HG03558 (cell line): ENCODE measurements around the gene DPY19L1.
"Not testable (repeated sequence)": the region's sequence is repeated elsewhere in the genome, so short reads cannot be mapped to it uniquely, and the experiment has no call there.

Experiments used
- ATAC-seq: cut with Tn5 transposase; IDR thresholded peaks from one replicate; pipeline ENCODE4 v1.9.1; 2021; ENCODE audit warnings: moderate number of reproducible peaks; ENCODE audit not compliant: unreplicated experiment; ENCODE audit errors: extremely low read depth

DPY19L1 gene

DNA sequence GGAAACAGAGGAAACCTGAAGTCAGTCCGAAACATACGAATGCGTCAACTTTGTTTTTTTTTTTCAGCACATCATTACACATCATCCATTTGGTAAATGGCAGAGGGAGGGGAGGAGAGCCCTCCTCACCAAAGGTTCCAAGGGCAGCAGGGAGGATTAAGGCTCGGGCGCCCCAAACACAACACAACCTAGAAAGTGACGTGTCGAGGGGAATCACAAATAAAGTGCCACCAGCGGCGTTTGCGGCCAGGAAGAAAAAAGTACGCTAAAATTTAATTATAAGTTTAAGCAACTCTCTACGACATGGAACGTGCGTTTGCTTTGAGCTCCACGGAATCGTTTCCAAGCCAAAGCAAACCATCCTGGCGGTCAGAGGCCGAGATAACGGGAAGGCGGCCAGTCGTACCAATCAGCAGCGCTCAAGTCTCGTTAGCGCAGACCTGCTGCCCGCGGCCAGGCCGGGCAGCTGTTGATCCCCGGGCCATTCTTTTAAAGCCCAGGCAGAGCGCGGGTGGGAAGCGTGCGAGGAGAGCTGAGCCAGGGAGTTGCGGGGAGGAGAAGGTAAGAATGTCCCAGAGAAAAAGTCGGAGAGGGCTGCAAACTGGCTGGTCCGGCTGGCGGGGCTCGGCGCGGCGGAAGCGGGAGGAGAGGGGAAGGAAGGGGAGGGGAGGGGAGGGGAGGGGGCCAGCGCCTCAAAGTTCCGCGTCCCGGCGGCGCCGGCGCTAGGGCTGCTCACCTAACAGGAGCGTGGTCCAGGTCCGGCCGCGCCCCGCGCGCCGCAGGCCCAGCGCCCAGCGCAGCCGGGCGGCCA, 719 bp downstream of the DPY19L1 start:
- peak; percentile 7 for ATAC-seq

- ATAC-seq = no peak
Observed at GRCh38 chr7:35035511-35035961, 1.7 kb downstream of the DPY19L1 start.

DNA sequence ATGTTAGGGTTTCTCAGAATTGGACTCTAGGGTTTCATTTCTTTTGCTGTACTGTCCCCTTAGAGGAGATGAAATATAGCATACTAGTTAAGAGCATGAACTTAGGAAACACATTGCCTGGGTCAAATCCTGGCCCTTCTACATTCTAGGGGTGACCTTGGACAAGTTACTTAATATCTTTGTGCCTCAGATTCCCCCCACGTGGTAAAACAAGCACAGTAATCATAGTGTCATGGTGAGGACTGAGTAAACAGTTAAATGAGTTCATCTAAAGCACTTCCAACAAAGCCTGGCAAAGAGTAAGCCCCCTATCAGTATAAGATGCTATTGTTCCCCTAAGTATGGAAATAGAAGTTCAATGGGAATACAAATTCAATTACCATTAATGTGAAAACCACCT, 5.1 kb downstream of the DPY19L1 start:
- ATAC-seq = no peak

DNA sequence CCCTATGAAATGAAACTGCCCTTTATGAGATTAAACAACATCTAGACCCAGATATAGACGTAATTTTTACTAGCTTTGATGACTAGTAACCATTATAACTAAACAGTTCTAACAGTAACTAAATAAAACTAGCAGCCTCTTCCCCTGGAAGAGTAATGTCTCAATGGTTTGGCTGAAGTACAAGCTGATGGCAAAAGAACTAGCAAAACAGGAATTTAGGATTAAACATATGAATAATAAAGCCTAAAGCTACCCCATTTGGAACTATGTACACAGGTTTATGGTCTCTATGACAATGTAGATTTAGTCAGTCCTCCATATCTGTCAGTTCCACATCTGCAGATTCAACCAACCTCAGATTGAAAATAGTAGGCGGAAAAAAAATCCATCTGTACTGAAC, 6.4 kb downstream of the DPY19L1 start:
- ATAC-seq = no peak

DNA sequence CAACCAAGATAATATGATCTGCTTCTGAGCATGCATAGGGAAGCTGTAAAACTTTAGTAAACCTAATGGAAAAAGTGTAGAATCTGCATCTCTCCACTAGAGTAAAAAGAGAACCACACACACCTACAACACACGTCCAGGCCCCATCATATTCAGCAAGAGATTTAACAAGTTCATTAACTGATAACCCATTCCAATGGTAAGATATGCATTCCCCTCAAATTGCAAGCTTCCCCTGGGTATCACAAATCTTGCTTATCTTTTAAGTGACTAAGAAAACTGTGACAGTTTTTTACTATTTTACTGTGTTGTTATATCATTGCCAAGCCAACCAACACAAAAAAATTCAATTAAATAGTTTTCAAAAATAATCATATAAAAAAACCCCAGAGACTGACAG, 8.0 kb downstream of the DPY19L1 start:
- no peak for ATAC-seq

- ATAC-seq = no peak
Observed at GRCh38 chr7:35026150-35026549, 11.1 kb downstream of the DPY19L1 start.

DNA sequence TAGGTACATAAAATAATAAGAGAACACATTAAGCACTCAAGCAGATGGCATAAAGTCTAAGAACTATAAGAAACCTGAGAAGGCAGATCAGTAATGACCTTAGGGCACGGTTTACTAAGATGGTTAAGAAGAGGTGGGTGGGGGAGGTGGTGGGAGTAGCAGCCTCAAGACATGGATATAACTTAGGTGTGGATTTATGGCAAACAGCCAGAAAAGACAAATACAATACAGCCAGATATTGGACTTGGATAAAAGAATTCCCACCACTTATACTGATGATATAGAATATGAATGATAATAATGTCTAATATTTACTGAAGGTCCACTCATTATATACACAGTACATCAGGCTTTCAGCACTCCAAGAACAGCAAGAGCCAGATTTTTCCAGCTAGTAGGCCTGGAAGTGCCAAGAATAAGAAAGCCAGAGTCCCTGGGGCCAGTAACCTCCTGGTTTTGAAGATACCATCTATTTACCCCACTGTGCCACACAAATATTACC, 11.9 kb downstream of the DPY19L1 start:
- no peak for ATAC-seq

GRCh38 chr7:35024298-35024697, 13.0 kb downstream of the DPY19L1 start:
- no peak for ATAC-seq

DNA sequence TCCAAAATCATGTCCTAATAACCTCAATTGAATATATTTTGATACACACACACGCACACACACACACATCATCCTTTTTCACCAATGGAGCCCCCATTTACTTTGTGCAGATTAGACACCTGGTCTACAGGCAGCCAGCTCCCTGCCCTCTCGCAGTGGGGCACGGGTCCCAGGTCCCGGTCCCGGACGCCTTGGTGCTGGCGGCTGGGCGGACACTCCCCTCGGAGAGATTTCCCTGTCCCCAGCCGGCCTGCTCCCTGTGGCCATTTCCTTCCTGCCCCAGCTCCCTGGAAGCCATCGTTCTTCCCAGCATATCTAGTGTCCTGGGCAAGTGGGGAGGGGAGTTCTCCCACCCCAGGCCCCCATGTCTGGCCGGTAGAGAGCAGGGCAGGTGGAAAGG, 14.6 kb downstream of the DPY19L1 start:
- no peak for ATAC-seq

DNA sequence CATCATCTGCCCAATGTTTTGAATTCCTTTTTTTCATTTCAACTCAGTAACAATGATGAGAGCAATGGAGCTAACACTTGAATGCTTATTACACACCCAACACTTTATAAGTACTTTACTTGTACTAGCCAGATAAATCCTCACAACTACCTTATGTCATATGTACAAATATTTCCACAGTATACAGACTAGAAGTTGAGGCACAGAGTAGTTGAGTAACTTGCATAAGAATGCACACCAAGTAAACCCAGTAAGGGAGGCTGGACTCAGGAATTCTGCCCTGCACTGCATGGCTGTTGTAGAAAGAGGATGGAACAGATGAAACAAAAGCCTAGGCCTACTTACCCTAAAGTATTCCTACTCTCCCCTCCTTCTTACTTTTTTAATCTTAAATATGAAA, 15.8 kb downstream of the DPY19L1 start:
- no peak for ATAC-seq

DNA sequence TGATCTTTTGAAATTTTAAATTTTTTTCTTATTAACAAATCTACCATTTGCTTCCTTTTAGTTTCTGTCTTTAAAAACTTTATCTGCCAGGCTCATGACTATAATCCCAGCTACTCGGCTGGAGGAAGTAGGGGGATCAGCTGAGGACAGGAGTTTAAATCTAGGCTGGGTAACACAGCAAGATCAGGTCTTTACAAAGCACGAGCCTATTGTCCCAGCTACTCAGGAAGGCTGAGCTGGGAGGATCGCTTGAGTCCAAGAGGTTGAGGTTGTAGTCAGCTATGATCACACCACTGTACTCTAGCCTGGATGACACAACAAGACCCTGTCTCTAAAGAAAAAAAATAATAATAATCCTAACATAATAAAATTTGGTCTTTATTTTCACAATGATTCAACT, 17.5 kb downstream of the DPY19L1 start:
- ATAC-seq = no peak

- no peak for ATAC-seq
Observed at GRCh38 chr7:35019179-35019729, 18.0 kb downstream of the DPY19L1 start.

DNA sequence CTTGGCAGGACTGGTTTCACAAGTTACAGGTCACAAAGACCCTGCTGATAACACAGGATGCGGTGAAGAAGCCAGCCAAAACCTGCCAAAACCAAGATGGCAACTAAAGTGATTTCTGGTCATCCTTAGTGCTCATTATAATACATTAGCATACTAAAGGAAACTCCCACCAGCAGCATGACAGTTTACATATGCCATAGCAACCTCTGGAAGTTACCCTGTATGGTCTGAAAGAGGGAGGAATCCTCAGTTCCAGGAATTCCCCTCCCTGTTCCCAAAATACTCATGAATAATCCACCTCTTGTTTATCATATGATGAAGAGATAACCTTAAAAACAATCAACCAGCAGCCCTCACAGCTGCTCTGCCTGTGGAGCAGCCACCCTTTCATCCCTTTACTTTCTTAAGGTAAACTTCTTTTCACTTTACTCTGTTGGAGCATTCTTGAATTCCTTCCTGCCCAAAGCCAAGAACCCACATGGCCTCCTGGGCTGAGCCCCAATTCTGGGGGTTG, 21.9 kb downstream of the DPY19L1 start:
- no peak for ATAC-seq

GRCh38 chr7:35012160-35012559, 25.1 kb downstream of the DPY19L1 start:
- no peak for ATAC-seq

DNA sequence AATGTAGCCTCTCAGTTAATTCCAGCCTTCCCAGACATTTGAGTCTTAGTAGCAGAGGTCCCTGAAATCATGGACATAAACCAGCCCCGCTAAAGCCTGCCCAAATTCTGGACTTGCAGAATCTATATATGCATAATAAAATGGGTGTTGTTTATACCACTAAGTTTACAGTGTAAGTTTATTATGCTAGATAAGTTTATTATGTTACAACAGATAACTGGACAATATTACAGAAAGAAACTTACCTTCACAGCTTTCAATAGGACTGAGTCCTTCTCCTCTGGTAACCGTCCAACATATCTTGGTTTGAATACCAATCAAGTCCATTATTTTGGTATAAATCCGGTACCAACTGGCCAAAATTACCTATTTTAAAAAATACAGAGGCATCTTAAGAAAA, 26.2 kb downstream of the DPY19L1 start:
- ATAC-seq = no peak

GRCh38 chr7:35007768-35008167, 29.5 kb downstream of the DPY19L1 start:
- no peak for ATAC-seq

DNA sequence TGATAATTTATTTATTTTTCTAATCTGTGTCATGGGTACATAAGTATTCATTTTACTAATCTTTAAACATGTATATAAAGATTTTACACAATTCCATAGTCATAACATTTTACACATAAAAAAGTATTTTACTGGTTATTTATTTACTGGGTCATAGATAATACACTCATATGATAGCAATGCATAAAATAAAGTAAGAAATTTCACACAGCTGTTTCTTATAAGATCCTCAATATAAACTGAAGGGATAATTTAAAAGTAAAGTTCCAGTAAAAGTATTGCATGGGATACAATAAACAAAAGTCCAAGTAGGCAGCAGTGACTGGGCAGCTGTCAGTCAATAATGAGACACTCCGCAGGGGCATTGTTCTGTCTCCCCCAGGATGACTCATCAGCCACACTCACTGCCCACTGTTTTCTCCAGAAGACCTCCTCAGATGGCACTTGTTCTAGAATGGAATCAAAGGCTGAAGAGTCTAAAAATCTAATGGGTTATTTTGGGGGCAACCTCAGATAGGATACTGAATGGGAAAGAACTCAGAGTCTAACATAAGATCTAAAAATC, 32.7 kb downstream of the DPY19L1 start:
- ATAC-seq = no peak

DNA sequence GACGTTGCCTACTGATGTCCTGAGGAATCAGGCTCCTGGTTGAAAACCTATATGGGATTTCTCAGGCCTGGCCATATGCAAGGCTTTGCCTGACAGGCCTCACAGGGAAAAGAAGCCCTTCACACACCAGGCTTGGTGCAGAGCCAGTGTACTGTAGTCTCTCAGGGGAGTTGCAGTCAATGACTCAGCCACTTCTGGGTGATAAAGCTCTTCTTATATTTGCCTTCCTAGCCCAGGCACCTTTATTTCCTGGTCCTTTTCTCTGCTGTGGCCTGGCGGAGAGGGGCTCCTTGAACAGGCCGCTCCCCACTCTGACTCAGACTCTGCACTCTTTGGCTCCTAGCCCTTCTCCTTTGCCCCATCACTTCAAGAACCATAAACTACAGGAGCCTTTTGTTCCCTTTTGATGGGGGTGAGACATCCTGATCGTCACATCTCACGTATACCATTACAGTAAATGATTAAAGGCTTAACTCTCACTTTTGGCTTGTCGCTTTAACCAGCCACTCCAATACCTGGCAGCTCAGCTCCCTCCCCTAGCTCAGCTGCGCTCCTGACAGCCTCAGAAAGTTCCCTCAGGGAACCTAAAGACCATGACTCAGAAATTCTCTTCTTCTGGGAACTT, 33.5 kb downstream of the DPY19L1 start:
- ATAC-seq = peak; percentile 50

GRCh38 chr7:35003177-35003650, 34.1 kb downstream of the DPY19L1 start:
- ATAC-seq = not testable (repeated sequence)

- ATAC-seq = not testable (repeated sequence)
Observed at GRCh38 chr7:34998335-34998734, 39.0 kb downstream of the DPY19L1 start.
